Hematopoietic multipotent progenitor cell (in vitro differentiated cells): ENCODE data around the gene APH1A. TPM values are rescaled to one million over a fixed set of nuclear protein-coding genes. Genes with fewer than 3 reads are reported as not detected.
"Not testable (repeated sequence)": the region's sequence is repeated elsewhere in the genome, so short reads cannot be mapped to it uniquely, and the experiment has no call there.

Experiments
- DNase-seq, 3 donors: peaks; one replicate each; pipeline ENCODE4 v3.0.0-alpha.2; 2011 to 2015; ENCODE audit warnings: low read depth in 2 of 3, low spot score in 2 of 3
- total RNA-seq: library from RNA; depleted of rRNA; stranded (reverse); fragments of >200 nt; gene quantifications from one replicate; pipeline ENCODE4 v1.2.3, GENCODE V29; 2012

Gene APH1A
- 153 TPM for total RNA-seq

DNA sequence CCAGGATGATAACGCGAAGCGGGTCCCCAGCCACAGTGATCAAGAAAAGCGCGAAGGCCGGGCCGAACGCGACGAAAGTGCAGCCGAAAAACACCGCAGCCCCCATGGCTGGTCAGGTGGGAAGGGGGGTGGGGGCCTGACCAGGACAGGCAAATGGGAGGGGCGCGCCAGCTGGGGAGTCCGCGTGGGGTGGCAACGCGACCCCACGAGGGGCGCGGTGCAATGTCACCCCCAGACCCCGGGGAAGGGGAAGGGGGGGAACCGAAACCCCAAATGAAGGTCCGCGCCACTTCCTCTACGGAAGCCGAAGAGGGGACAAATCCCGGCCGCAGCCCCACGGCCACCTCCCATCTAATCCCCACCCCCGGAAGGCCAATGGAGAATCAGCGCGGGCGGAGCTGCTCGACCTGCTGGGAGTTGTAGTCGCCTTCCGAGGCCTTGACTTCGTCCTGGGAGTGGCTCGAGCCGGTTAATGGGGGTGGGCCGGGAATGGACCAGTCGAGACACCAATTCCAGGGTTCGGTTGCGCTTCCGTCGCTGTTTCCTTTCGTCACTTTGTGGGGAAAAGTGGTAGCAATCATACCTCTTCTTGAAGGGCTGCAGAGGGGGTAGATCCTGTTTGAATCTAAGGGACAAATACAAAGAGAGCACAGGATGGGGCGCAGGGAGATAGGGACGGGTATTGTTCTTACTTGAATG is at the start of gene APH1A:
Gene APH1A, minus strand, starts transcription at position 312 of the 699 bp plus-strand sequence. Its CDS starts 206 bp downstream, at position 106.
- peak; percentile 79 to 98 (median 97) for DNase-seq

DNA sequence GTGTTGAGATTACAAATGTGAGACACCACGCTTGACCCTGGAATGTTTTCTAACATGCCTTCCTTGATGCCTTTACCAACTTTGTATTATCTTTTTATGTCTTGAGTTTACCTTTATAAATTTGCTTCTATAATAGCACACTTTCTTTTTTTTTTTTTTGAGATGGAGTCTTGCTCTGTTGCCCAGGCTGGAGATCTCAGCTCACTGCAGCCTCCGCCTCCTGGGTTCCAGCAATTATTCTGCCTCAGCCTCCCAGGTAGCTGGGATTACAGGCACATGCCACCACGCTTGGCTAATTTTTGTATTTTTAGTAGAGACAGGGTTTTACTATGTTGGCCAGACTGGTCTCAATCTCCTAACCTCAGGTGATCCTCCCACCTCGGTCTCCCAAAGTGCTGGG is 45.9 kb upstream of the APH1A start:
- DNase-seq, result not testable (repeated sequence)

GRCh38 chr1:150311762-150312161 is 42.9 kb upstream of the APH1A start:
- no peak for DNase-seq

DNA sequence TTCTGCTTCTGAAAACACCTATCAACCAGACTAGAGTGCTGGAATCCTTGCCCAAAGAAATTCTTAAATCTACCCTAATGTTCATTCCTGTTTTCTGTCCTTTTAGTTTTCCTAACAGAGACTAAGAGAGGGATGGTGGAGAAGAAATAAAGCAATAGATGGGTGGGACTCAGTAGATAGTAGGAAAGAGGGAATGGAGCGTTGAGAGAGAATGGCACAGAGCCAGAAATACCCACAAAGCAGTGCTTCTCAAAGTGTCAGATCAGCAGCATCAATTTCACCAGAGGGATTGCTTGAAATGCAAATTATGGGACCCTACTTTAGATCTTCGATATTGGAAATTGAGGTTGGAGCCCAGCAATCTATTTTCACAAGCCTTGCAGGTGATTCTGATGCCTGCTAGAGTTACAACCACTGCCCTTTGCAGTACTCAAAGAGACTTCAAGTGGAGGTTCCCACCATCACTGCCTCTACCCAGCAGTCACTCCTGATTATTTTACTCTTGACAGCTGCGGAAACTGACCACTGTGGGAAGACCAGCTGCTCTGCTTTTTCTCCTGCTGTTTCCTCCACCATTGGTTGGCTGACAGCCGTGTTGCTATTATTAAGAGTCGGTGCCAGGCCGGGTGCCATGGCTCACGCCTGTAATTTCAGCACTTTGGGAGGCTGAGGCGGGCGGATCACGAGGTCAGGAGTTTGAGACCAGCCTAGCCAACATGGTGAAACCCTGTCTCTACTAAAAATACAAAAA is 41.1 kb upstream of the APH1A start:
- DNase-seq, result no peak

DNA sequence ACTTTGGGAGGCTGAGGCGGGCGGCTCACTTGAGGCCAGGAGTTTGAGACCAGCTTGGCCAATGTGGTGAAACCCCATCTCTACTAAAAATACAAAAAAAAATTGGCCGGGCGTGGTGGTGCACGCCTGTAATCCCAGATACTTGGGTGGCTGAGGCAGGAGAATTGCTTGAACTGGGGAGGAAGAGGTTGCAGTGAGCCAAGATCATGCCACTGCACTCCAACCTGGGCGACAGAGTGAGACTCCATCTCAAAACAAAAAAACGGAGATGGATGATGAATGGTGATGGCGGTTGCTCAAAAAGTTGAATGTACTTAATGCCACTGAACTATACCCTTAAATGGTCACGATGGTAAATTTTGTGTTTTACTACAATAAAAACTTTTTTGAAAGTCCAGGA is 39.8 kb upstream of the APH1A start:
- not testable (repeated sequence) for DNase-seq

GRCh38 chr1:150302902-150303301 is 34.1 kb upstream of the APH1A start:
- DNase-seq, result no peak

GRCh38 chr1:150302338-150302737 is 33.5 kb upstream of the APH1A start:
- no peak for DNase-seq

DNA sequence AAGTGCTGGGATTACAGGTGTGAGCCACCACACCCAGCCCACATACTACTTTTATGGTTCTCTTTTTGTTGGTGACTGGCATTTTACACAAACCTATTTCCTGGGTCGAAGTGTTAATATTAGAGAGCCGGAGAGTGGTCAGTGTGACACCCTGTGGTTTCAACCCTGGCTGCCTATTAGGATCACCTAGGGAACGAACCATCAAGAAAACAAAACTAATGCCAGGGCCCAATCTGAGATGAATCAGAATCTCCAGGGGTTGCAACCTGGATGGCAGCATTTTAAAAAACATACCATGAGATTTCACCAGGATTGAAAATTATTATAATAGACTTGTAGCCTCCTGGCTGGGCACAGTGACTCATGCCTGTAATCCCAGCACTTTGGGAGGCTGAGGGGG is 30.9 kb upstream of the APH1A start:
- no peak for DNase-seq

GRCh38 chr1:150295476-150295875 is 26.7 kb upstream of the APH1A start:
- no peak for DNase-seq

DNA sequence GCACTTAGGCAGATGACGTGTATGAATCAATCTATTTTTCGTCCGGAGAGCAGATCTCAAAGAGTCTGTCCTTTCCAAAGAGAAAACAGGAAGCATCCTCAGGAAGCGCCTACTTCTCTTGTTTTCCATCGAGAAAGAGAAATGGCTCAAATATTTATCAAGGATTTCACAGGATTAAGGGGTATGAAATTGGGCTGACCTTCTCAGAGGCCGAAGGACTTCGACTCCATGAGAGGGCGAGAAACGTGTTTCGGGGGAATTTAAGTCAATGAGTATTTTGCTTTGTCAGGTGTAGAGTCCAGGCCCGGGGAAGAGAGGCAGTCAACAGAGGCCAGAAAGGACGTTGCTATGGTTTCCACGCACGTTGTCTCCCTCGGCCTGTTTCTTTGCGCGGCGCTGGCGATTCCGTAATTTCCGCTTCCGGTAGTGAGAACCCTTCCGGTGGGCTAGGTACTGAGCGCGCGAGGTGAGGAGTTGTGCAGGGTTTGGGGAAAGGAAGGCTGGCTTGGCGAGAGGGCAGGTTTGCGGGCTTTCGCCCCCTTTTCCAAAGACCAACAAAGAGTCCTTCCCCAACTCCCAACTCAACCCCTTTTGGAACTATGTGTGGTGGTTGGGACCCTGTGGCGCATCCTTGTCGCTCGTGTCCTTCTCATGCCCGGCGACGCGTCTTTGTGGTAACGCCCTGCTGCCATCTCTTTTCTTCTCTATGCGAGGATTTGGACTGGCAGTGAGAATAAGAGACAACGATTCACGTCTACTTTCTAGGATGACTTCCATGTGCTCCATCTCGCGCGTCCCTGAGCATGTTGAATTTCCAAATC is 24.8 kb upstream of the APH1A start, which contains the start of gene MRPS21:
Gene MRPS21, plus strand, starts transcription at position 429 of the 821 bp plus-strand sequence. CDS start 506 bp downstream, outside the sequence.
- peak; percentile 74 to 96 (median 92) for DNase-seq

- no peak for DNase-seq
Observed at GRCh38 chr1:150288822-150289221, 20.0 kb upstream of the APH1A start.

- DNase-seq, result no peak
Observed at GRCh38 chr1:150288382-150288781, 19.6 kb upstream of the APH1A start.

- DNase-seq, result no peak
Observed at GRCh38 chr1:150283260-150283659, 14.4 kb upstream of the APH1A start.

DNA sequence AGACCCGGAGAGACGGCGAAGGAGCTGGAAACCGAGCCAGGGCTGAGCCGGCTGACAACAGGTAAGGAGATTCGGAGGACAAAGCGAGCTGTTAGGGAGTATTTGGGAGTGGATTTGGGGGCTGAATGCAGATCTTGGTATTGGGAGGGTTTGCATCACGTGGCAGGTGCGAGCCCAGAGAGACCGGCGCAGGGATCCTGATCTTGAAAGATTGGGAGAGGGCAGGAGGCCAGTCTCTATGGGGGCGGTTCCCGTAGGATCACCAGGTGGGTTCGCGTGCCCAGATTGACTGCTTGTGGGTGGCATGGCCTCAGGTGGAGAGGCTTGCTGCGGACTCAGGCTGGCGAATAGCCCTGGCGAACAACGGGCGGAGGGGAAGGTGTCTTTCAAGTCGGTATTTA is 13.7 kb upstream of the APH1A start:
- no peak for DNase-seq

DNA sequence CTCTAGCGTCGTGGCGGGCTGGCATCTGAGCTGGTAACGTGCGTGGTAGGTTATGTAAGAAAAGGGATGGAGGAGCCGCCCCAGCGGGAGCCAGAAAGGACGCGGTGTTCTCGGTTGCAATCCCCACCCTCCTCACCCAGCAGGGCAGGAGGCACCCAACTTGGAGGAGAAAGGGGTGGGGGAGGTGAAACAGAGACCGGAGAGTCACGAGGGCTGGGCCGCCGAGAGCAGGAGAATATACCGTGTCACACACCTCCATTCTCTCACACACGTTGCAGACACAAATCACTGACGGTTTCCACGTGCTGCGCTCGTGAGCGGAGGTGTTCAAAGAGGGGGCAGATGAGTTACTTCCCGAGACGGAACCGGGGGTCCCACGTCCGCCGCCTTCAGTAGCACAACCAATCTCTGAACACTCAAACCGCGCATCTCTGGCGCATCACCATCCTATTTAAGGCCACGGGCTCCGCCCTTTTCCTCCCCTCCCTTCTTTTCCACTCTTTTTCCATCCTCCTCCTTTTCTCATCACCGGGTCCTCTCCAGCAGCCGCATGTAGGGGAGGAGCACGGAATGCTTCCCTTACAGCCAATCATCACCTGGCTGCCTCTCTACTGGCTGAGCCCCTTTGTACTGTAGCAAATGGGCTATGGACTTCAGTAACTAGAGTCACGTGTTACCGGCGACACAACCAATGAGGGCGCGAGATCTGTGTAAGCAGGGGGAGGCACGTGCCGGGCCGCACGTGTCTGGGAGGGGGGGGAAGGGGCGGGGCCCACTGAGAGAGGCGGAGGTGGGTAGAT is 13.1 kb upstream of the APH1A start, which contains the start of gene CIART:
Gene CIART, plus strand, starts transcription at position 797 of the 800 bp plus-strand sequence. CDS start 714 bp downstream, outside the sequence.
- DNase-seq, result peak; percentile 60 to 95 (median 91)

DNA sequence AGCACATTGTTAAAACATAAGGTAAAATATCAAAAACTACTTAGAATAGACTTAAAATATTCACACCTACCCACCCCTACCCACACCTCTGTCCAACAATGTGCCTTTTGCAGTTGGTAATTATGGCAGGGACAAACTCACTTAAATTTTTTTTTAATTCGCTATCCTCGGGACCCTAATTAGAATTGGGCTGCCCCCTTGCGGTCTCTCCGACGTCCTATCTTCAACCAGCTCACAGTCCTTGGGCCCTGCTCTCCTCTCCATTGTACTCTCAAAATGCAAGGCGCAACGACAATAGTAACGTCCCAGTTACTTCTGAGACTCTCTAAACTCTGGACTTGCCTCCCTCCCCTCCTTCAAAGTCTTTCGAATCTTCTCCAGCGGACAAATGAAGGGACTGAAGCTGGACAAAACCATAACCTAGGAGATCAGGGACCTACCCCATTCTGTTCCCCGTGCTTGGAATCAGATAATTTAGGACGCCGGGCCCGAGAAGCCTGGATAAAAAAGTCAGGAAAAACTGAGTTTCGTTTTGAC is 12.5 kb upstream of the APH1A start:
- DNase-seq, result peak; percentile 25 to 86 (median 77)

- no peak for DNase-seq
Observed at GRCh38 chr1:150280138-150280707, 11.4 kb upstream of the APH1A start.

DNA sequence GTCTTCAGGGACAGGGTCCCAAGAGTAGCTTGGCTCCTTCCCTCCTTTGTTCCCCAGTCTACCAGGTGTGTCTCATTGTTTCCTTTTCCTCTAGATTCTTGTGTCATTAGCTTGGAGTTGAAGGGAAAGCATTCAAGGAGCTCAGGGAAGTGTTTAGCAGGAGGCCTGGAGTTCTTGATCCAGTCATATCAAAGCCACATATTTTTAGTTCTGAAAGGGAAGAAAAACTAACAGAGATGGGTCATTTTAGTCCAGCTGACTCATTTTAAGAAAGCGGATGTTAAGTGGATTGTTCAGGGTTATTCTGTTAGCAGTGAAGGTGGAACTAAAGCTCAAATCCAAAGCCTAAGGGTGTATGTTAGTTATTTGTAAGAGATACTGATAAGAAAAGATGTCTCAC is 4.5 kb upstream of the APH1A start:
- no peak for DNase-seq

GRCh38 chr1:150271291-150271959 is 2.6 kb upstream of the APH1A start:
- no peak for DNase-seq
